DMS 273 treated with DMSO at 0.1 percent for 48 hours (cell line): ENCODE data around the gene SCFD2.
"Not testable (repeated sequence)": the region's sequence is repeated elsewhere in the genome, so short reads cannot be mapped to it uniquely, and the experiment has no call there.

Experiments
- DNase-seq: peaks from one replicate; lab custom pipeline; 2025; lab: John Stamatoyannopoulos, UW

SCFD2 gene

DNA sequence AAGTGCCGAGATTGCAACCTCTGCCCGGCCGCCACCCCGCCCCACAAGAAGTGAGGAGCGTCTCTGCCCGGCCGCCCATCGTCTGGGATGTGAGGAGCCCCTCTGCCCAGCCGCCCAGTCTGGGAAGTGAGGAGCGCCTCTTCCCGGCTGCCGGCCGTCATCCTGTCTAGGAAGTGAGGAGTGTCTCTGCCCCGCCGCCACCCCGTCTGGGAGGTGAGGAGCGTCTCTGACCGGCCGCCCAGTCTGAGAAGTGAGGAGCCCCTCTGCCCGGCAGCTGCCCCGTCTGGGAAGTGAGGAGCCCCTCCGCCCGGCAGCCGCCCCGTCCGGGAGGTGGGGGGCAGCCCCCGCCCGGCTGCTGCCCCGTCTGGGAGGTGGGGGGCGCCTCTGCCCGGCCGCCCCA, 226.6 kb downstream of the SCFD2 start:
- DNase-seq, result not testable (repeated sequence)

DNA sequence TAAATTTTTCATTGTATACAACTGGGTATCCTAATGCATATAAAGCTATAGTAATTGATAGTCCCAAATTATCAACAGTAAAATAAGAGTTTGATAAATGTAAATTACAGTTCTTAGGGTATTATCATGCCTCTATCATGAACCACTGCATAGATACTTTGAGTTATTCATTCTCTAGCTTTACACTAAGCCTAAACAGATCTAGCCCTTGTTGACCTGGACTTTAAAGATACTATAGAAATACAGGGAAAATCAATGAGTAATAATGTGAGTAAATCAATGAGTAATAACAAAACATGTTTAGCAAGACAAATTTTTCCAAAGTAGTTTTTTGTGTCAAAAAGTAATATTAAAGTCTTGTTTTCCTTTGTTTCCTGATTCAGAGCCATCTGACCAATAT, 228.4 kb downstream of the SCFD2 start:
- no peak for DNase-seq

DNA sequence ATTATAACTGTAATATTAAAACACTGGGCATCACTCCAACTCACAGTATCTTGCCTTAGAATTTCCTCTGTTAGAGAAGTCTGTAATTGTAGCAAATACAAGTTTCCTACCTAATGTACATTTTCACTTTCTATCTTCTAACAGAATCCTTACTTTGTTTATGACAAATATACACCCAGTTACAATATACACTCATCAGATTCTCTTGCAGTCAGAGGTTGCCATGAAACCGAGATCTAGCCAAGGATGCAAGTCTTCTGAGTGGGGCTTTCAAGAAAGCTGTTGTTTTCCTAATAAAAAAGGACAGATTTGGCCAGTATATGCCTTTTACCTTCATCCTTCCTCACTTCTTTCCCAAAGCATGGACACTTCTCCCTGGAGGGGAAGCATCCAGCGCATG, 228.9 kb downstream of the SCFD2 start:
- DNase-seq, result no peak

GRCh38 chr4:53132132-53132891, 233.5 kb downstream of the SCFD2 start:
- DNase-seq, result no peak

DNA sequence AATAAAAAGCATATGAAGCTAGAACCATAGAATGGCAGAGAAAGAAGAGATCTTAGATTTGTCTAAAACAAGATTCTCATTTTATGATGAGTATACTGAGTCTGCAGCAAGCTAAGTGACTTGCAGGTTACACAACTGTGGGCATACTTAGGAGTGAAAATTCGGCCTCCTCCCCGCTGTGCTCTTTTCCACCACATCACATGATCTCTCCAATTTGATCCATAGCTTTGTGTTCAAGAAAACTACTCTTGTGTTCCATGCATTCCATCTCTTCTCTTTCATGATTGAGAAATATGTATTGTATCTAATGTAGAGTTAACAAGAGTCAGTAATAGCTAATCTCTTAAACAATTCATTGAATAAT, 234.3 kb downstream of the SCFD2 start:
- no peak for DNase-seq

DNA sequence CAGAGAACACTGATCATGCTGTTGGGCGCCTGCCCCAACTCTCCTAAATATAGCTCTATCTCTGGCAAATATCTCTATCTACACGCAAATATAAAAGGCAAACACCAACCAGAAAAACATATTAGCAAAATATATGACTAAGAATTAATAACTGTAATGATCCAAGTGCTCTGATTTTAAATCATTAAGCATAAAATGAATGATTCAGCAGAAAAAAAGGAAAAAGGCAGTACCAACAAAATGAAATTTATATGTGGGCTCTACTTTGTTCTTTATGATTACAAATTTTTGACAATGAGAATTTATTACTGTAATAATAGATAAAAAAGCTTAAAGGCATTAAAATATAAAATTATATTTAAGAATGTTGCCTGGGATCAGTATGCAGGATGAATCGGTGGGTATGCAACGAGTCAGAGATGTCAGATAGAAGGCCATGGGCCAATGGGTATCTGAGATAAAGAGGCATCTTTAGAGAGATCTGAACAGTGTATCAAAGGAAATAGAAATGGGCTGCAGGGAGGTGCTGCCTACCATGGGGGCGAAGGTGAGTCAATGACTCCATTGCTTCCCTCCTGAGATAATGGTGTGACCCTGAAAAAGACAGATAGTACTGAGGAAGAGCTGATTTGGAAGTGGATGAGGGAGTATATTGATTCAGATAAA, 234.8 kb downstream of the SCFD2 start:
- DNase-seq, result no peak

DNA sequence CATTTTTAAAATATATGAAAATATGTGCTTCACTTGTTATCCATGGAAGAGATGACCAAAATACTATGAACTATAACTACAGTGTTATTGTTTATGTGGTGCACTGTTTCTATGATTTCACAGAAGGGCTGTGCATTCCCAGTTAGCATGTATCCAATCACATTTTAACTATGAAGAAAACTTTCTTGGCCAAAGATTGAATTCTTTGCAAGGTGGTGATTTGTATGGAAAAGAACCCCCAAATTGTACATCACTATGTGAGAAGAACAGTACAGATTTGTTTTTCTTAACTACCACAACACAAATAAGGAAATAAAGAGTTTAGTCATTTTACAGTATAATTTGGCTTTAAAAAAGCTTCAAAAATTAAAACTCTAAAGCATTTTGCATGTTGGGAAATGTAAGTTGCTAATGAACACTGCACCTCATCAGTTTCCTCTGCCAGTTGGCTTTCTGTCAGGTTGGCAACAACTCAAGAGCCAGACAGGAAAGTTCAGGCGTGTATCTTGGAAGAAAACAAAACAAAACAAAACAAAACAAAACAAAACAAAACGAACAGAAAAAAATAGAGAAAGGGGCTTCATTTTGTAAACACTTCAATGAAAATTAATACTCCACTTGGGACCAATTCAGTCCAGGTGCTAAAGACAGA, 237.0 kb downstream of the SCFD2 start:
- DNase-seq, result no peak

DNA sequence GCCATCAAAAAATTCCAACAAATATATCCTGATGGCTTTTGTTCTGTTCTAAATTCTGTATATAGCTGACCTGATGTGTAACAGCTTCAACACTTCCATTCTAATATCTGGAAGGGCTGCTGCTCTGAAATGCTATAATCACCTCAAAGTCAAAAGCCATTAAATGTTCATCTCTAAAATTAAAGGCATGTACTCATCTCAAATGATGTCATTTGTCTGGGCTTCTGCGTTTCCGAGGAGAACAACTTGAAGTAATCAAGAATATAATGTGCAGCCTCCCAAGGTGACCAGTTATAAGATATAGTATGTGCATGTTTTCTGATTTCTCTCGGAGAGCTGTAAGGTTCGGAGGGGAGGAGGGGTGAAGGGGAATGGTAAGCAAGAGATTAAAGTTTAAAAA, 237.6 kb downstream of the SCFD2 start:
- no peak for DNase-seq

DNA sequence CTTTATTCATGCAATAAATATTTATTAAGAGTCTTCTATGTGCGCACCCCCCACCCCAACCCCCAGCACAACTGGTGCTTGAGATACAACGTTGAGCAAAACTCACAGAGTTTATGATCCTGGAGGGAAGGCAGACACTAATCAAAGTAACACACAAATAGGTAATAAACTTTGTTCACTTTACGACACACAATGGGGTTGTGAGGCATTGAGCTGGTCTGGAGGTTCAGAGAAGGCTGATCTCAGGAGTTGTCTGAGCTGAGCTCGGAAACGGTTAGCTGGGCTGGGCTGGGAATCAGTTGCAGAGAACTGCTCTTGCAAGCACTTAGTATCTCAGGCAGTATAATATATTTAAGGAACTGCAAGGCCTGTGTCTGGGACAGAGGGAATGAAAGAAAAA, 238.5 kb downstream of the SCFD2 start:
- DNase-seq, result no peak

GRCh38 chr4:53126099-53126498, 239.8 kb downstream of the SCFD2 start:
- no peak for DNase-seq

DNA sequence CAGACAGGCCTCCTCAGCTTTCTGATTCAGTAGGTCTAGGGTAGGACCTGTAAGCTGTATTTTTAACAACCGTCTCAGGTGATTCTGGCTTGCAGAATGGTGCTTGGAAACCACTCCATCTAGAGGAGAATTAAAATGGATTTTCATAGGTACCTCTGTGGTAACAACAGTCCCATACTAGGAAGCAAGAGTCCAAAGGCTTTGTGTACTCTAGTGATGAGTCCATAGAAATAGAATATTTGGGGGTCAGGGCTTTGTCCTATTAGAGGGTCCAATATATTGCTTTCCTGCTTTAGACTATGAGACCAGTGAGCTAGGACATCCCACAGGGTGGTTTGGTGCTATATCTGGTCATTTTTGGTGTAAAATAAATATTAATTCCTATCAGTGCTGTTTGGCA, 242.0 kb downstream of the SCFD2 start:
- no peak for DNase-seq

DNA sequence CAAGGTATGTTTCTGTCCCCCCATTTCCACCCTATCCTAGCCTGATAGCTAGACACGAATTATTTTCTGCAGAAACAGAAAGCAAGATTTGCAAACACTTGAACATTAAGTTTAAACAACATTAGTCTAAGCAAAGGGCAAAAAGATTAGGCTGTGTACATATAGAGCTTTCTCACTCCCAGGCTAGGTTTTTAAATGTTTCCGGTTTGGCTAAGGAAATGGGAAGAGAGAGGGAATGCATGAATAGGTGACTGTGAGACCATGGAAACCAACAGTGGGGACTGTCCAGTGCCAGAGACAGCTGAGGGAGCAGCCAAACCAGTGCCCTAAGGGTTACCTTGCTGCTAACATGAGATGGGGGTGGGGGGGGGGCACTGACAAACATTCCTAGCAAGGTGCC, 242.7 kb downstream of the SCFD2 start:
- no peak for DNase-seq

- no peak for DNase-seq
Measured at GRCh38 chr4:53122280-53123116, 243.4 kb downstream of the SCFD2 start.

- DNase-seq, result no peak
Measured at GRCh38 chr4:53121264-53121865, 244.5 kb downstream of the SCFD2 start.

DNA sequence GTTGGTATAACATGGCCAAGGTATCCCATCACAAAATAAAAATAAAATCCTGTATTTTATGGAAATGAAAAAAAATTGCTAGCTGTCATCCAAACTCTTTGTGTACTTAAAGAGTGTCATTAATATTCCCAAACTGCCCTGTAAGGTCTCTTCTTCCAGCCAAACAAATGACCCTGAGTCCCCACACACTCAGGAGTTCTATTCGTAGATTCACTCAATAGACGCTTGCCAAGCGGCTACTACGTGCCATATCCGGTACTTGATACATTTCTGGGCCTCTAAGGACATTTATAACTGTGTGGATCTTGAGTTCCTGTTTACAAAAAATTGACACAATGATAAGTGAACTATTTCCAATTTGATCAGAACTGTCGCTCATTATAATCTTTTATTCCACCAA, 245.1 kb downstream of the SCFD2 start:
- DNase-seq, result no peak

GRCh38 chr4:53119680-53120079, 246.2 kb downstream of the SCFD2 start:
- no peak for DNase-seq

GRCh38 chr4:53118676-53119075, 247.2 kb downstream of the SCFD2 start:
- no peak for DNase-seq

DNA sequence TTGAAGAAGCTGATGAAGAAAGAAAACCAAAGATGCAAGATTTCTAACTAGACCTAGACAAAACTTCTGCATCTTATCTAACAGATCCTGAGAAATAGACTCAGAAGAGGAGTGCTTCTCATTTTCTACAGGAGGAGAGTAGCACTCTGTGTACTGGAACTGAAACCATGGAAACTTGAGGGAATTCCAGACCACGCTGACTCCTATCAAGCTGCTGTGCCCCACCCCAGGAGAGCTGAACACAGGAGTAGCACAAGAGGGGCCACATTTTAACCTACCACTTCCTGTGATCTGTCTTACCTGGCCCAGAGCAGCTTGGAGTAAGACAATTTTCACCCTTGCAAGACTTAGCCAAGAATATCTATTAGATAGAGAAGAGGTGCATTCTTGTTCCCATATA, 248.9 kb downstream of the SCFD2 start:
- DNase-seq, result no peak

DNA sequence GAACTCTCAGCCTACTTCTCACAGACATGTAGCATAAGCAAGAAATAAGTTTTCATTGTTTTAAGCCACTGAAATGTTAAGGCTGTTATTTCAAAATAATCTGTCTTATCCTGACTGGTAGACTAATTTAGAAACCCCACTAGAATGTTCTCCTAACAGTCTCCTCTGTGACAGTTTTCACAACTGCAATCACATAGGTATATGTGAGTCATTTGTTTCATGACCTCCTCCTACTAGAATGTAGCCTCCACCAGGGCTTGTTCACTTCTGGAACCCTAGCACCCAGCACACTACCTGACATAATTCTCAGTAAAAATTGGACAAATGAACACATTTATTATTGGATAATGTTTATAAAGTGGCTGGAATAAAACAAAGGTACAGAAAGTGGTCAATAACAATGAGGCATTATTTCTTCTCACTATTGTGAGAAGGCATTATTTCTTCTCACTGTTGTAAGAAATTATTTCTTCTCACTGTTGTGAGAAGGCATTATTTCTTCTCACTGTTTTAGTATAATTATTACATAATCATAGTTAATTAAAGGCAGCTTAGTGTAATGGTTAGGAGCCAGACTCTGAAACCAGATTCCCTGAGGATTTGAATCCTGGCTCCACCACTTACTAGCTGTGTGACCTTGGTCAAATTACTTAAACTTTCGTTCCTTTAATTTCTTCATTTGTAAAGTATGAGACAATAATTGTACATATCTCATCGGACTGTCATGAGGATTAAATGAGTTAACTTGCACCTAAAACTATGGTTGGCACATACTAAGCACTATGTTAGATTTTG, 252.2 kb downstream of the SCFD2 start:
- DNase-seq, result no peak

DNA sequence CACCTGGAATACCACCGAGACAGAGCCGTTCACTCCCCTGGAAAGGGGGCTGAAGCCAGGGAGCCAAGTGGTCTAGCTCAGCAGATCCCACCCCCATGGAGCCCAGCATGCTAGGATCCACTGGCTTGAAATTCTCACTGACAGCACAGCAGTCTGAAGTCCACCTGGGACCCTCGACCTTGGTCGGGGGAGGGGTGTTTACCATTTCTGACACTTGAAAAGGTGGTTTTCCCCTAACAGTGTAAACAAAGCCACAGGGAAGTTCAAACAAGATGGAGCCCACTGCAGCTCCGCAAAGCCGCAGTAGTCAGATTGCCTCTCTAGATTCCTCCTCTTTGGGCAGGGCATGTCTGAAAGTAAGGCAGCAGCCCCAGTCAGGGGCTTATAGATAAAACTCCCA, 260.5 kb downstream of the SCFD2 start:
- no peak for DNase-seq

DNA sequence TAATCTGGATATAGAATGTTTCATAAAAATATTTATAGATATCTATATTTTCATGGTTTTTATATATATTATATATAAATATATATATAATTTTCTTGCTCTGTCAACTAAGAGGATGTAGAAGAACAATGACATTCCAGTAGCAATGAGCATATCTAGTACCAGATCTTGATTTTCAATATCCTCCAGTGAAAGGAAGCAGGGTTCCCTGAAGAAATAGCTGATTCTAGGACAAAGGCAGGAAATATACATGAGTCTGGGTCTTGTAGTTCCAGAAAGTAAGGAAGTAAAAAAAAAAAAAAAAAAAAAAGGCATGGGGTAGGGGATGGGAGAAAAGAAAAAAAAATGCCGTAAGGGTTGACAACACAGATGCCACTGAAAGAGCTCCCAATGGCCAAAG, 262.4 kb downstream of the SCFD2 start:
- DNase-seq, result no peak
